Measurements from ENCODE around the gene LDB2.

Gene LDB2

GRCh38 chr4:16759931-16760582, 138.4 kb downstream of the LDB2 start:
- no peak for DNase-seq (ENCODE audit: low read depth in 3 of 3, low spot score in 1 of 3)

DNA sequence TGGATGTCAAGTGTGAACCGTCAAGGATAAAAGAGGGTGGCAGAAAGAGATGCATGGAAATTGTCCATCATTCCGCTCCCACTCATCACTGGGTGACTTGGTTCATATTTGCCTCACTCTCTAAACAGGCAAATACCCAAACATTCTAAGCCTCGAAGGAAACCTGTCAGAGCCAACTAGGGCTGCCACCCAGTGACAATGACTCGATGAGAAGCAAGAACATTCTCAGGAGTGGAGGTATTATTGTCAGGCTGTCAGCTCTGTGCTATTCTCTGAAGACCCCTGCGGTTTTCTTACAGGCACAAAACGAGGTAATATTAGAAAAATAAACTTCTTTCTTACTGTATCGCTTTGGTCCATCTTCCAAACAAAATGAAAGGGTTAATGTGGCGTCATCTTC, 139.6 kb downstream of the LDB2 start:
- no peak for DNase-seq (ENCODE audit: low read depth in 3 of 3, low spot score in 1 of 3)

- no peak for DNase-seq (ENCODE audit: low read depth in 3 of 3, low spot score in 1 of 3)
Observed at GRCh38 chr4:16758255-16758654, 140.2 kb downstream of the LDB2 start.

DNA sequence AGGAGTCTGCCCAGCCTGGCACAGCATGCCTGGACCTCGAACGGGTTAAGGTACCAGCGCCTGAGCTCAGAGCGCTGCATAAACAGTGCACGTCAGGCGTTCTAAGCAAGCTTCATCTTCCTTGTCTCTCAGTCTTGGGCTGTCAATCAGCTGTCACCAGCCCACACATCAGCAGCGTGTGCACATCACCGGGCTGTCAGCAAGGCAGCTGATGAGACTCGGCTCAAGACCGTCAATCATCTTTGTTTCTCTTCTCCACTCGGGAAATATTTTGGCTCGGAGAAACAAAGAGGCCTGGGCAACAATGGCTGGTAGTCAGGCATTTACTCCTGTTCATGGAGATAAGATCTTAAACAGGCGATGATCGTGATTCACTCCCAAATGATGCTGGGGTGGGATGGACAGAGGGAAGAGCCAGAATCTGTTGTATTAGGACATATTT, 141.3 kb downstream of the LDB2 start:
- DNase-seq (ENCODE audit: low read depth in 3 of 3, low spot score in 1 of 3): no peak

DNA sequence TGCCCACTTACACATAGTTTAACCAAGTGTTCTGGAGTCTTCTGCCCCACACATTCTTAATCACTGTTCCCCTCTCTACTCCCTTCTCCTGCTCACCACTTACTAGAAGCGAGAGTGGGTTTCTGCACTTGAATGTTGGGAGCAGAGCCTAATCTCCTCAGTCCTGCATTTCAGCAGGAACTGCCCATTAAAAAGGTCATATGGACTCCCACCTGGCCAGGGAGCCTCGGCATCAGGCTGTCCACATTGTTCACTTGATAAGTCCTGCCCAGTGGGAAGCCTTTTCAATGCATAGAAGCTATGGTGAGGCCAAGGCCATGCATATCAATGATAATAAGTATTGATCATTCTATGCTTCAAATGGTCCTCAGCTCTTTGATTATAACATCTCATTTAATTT, 144.3 kb downstream of the LDB2 start:
- no peak for DNase-seq (ENCODE audit: low read depth in 3 of 3, low spot score in 1 of 3)

GRCh38 chr4:16752150-16752549, 146.3 kb downstream of the LDB2 start:
- no peak for DNase-seq (ENCODE audit: low read depth in 3 of 3, low spot score in 1 of 3)

GRCh38 chr4:16750882-16751642, 147.4 kb downstream of the LDB2 start:
- no peak for DNase-seq (ENCODE audit: low read depth in 3 of 3, low spot score in 1 of 3)

- no peak for DNase-seq (ENCODE audit: low read depth in 3 of 3, low spot score in 1 of 3)
Observed at GRCh38 chr4:16750216-16750615, 148.2 kb downstream of the LDB2 start.

DNA sequence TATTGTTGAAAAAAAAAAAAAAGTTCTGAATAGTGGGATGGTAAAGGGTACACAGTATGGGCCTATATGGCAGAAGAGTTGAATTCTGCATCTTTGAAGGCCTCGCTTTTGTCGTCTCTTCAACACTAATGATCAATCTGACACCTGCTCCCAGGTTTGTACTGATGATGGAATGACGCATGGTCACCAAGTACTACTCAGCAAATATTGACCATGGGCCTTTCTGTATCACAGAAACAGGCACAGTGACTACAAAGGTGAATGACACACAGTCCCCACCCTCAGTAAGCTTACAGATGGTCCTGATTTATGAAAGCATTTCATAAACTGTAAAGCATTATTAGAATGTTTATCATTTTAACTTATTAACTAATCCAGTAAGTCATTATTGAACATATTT, 152.6 kb downstream of the LDB2 start:
- DNase-seq (ENCODE audit: low read depth in 3 of 3, low spot score in 1 of 3): no peak

DNA sequence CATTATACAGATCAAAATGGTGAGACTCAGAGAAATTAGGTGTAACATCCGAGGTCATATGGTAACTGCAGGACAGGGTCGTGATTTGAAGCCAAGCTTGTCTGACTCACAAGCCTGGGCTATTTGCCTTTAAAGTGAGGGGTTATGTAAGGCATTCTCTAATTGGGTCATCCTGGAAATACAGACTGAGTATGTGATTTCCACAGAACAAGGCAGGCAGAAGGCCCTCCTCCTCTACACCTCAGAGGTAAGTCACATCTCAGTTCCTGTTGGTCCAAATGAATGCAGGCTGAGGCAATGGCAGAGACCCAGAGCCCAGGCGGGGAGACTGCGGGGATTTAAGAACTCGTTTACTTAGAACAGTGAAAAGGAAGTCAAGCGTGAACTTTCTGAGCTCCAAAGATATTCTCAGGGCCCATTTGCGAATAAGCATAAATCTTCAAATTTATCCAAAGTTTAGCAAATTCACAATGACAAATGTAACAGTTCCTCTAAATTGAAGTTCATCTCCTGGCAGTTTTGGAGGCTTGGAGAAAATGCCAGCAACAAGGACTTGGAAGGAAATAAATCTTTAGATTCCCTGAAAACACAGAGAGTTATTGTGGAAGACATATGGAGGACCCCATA, 153.3 kb downstream of the LDB2 start:
- DNase-seq (ENCODE audit: low read depth in 3 of 3, low spot score in 1 of 3): no peak

- no peak for DNase-seq (ENCODE audit: low read depth in 3 of 3, low spot score in 1 of 3)
Observed at GRCh38 chr4:16741287-16741686, 157.2 kb downstream of the LDB2 start.

DNA sequence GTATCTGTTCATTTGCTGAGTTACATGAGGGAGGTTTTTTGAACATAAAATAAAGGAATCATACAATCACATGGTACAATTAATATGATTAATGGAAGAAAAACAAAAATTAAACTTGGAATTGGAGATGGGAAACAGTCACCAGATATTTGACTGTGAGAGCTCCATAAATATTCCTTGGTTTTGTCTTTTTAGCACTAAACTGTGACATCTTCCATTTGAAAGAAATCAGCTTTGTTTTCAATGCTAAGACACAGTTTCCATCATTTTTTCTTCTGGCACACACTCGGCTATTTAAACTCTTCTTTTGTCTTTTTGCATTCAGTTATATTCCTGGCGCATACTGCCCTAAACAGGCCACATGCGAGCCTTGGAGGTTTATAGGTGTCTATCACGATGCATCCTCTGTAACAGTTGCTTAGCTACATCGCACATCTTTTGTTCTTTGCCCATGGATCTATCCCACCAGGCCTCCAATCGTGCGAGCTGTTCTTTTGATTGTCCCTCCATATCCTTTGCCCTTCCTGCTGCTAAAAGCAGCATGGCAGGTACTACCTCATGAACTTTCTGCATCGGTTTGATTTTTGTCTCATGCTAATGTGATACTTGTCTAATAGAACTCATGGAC, 158.3 kb downstream of the LDB2 start:
- no peak for DNase-seq (ENCODE audit: low read depth in 3 of 3, low spot score in 1 of 3)

- no peak for DNase-seq (ENCODE audit: low read depth in 3 of 3, low spot score in 1 of 3)
Observed at GRCh38 chr4:16738558-16738957, 159.9 kb downstream of the LDB2 start.

GRCh38 chr4:16733509-16733908, 164.9 kb downstream of the LDB2 start:
- DNase-seq (ENCODE audit: low read depth in 3 of 3, low spot score in 1 of 3): no peak

DNA sequence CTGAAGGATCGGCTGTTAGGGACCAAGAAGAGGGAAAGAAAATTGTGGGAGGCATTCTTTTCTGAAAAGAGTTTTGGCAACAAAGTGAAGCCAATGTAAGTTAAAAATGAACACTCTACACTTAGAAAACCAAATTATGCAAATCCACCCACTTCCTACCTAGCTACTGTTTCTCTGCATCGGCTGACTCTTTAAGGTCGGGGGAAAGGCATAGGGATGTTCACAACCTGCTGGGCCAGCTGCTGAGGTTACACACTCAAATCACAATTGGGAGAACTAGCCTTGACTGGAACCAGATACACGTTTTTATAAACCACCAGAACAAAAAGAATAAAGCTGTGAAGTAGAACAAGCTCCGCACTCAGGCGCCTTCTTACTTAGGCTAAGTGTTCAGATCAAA, 165.7 kb downstream of the LDB2 start:
- DNase-seq (ENCODE audit: low read depth in 3 of 3, low spot score in 1 of 3): no peak

DNA sequence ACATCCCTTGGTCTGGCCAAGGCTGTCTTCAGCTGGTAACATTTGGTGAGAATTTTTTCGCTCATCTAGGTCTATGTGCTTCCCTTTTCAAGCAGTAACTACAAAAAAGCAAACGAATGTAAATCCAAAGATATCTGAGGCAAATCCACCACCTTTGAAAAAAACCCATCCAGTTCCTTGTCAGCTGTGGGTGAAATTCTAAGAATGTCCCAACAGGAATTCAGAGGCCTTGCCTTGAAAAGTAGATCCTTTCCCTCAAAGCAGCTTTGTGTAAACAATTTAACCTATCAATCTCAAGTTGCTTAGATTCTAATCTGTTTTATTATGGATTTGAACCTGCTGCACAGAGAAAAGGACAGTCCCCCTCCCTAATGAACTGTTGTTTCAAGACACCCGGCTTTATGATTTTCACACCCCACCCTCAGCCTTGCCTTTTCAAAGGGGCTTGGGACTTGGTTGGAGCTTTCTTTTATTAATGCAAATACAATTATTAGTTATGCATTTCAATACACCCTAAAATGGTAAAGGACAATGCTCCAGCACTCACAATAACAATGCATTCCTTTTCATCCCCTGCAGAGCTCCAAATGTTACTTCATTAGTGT, 166.6 kb downstream of the LDB2 start:
- no peak for DNase-seq (ENCODE audit: low read depth in 3 of 3, low spot score in 1 of 3)

DNA sequence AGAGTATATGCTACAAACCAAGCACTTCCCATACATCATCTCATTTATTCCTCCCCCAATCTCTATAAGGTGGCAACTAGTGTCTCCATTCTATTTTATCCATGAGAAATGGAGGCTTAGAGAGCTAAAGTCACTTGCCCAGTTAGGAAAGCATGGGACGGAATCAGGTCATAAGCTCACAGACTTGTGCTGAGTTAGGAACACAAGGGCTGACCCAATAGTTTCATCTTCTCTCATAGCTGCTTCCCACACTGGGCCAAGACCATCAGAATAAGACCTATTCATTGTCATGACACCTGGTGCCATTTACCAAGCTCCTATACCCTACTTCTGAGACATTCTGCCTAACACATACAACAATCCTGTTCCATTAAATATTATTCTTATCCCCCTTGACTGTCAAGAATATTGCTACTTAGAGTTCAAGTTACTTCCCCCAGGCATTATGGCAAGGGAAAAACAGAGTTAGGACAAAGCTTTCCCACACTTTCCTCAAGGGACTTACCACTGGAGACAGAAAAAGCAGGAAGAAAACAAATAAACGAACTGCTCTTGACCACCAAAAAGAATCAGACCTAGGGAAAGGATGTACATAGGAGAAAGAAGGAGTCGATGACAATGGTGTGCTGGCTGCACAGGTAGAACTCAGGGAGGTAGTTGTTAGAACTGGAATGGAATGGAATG, 167.8 kb downstream of the LDB2 start:
- no peak for DNase-seq (ENCODE audit: low read depth in 3 of 3, low spot score in 1 of 3)

DNA sequence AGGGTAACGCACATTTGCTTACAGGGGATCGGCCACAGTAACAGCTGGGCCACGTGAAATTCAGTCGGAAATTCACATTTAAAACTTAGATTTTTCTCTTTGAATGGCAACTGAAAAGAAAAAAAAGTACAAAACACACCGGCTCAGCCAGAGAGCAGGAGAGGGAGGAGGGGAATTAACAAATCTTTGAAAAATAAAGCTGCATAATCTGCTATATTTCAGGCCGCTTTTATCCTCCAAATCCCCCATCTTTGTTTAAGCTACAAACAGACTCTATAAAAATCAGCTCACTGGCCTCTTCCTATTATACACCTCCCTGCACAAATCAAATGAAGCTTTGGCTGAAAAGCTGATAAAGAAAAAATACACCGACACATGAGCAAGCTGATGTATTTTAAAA, 169.1 kb downstream of the LDB2 start:
- DNase-seq (ENCODE audit: low read depth in 3 of 3, low spot score in 1 of 3): no peak

GRCh38 chr4:16728849-16729248, 169.6 kb downstream of the LDB2 start:
- no peak for DNase-seq (ENCODE audit: low read depth in 3 of 3, low spot score in 1 of 3)

DNA sequence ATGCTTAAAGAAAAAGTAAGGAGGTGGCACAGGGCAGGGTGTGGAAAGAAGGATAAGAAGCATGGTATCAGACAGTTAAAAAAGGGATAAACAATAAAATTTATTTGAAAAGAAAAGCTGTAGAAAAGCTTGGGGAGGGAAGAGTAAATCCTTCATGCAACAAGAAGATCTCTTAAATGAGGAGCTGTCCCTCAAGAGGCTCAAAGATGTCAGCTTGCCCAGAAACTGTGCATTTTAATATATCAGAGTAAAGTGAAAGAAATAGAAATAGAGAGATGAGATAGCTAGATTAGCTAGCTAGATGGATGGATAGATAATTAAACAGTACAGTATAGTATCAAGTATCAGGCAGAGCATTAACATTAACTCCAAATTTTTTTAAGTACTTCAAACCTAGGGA, 170.3 kb downstream of the LDB2 start:
- DNase-seq (ENCODE audit: low read depth in 3 of 3, low spot score in 1 of 3): no peak

- no peak for DNase-seq (ENCODE audit: low read depth in 3 of 3, low spot score in 1 of 3)
Observed at GRCh38 chr4:16727218-16727617, 171.2 kb downstream of the LDB2 start.

Data from stimulated activated CD4-positive, alpha-beta T cell treated with anti-CD3 and anti-CD28 coated beads, TNF-alpha, amount 100 ng/mL, for 1 hour (primary cell).